HG03460 (cell line): Measurements from ENCODE around the gene TK1.
A peak's percentile ranks its signal among the peaks of the same experiment; 100 is the strongest.
"Not testable (repeated sequence)": the region's sequence is repeated elsewhere in the genome, so short reads cannot be mapped to it uniquely, and the experiment has no call there.

ENCODE experiments used
- ATAC-seq: cut with Tn5 transposase; IDR thresholded peaks from one replicate; pipeline ENCODE4 v1.9.1; 2021; ENCODE audit not compliant: unreplicated experiment

The TK1 gene, protein sequence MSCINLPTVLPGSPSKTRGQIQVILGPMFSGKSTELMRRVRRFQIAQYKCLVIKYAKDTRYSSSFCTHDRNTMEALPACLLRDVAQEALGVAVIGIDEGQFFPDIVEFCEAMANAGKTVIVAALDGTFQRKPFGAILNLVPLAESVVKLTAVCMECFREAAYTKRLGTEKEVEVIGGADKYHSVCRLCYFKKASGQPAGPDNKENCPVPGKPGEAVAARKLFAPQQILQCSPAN

DNA sequence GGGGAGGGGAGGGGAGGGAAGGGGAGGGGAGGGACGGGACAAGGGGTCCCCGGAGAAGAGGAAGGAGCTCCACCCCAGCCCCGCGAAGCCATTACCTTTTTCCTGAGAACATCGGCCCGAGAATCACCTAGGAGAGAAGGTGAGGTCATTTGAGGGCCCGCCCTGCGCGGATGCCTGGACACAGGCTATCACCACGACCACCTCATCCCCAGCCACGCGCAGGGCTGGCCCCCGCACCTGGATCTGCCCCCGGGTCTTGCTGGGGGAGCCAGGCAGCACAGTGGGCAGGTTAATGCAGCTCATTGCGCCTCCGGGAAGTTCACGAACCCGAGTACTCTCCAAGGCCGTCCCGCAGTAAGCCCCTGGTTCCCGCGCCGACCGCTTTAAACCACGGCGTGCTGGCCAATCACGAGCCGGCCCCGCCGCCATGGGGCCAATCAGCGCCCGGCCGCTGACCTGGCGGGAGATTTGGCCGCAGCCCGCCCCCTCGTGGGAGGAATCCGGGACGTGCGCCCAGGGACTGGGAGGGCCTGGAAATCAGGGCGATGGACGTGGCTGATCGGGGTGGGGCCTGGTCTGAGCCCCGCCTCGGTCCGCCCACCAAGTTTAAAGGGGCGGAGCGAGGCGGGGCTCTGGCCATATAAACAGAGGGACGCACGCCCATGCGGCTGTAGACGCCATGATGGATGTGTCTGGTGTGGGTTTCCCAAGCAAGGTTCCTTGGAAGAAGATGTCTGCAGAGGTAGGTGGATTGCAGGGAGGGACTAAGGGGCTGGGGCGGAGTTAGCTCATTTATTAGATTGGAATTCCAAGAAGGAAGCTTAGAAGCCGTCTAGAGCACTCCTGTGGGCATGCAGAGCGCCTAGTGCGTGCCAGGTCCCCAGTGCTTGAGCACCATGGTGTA lies at the start of gene TK1, which contains the start of gene AFMID:
Gene TK1 (minus strand): TSS at position 361 of the 904 bp plus-strand sequence. CDS start 58 bp downstream, at position 303.
Gene AFMID (plus strand): TSS at position 671 of the 904 bp plus-strand sequence. CDS start 9 bp downstream, at position 680.
- ATAC-seq: peak; percentile 91

DNA sequence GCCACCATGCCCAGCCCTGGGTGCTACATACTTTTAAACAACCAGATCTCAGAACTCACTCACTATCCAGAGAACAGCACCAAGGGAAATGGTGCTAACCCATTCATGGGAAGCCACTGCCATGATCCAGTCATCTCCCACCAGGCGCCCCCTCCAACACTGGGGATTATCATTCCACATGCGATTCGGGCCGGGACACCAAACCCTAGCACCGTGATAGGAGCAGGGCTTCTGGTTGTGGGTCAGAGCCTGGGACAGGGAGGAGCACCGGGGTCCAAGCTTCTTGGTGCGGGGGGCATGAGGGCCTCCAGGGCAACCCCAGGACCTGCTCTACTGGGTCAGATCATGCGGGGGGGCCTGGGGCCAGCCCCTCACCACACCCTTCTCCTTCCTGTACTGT lies 49.0 kb upstream of the TK1 start:
- no peak for ATAC-seq

DNA sequence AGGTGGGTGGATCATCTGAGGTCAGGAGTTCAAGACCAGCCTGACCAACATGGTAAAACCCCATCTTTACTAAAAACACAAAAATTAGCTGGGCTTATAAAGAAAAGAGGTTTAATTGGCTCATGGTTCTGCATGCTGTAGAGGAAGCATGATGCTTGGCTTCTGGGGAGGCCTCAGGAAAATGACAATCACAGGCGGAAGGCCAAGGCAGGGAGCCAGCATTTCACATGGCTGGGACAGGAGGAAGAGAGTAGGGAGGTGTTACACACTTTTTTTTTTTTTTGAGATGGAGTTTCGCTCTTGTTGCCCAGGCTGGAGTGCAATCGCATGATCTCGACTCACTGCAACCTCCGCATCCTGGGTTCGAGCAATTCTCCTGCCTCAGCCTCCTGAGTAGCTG lies 48.2 kb upstream of the TK1 start:
- ATAC-seq: not testable (repeated sequence)

DNA sequence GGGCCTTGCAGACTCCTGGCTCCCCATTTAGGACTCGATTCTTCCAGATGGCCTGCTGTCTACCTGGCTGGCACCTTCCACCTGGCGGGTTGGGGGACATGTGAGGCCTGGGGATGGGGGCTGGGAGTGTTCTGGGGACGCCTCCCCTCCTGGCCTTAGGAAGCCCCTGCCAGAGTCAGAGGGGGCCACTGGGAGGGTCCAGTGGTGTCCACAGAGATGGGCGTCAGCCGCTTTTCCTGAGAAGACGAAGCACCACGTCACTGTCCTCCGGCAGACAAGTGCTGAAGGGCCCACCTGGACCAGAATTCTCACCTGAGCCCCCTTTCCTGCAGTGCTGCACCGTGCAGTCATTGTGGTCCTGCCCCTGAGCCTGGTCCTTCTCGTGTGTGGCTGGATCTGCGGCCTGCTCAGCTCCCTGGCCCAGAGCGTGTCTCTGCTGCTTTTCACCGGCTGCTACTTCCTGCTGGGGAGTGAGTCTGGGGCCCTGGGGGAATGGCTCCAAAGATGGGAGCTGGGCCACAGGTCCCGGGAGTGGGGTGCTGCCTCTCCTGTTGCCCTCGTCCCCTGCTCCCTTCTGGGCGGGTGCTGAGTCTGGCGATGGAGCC lies 47.5 kb upstream of the TK1 start:
- no peak for ATAC-seq

DNA sequence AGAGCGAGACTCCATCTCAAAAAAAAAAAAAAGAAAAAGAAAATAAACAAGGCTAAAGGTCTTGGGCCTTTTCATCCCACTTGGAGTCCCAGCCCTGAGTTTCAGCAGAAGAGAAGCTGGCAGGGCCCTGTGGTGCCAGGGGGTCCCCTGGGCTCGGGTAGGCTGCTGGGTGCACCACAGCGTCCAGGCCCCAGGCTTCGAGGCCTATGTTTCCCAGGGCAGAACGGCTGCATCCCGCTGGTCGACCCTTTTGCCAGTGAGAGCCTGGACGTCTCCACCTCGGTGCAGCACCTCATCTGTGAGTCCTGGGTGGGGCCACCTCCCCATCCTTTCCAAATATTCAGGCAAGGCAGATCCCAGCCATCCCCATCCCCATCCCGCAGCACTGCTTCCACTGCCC lies 46.8 kb upstream of the TK1 start:
- ATAC-seq: no peak

DNA sequence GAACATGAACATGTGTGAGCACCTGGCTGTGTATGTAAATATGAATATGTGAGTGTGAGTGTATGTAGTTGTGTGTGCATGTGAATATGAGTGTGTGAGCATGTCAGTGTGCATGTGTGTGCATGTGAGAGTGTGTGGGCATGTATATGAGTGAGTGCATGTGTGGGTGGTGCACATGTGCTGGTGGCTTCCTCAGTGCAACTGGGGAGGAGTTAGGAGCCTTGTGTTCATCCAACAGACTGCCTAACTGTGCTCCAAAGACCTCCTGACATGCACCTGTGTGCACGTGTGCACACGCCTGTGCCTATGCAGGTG lies 46.0 kb upstream of the TK1 start:
- no peak for ATAC-seq

DNA sequence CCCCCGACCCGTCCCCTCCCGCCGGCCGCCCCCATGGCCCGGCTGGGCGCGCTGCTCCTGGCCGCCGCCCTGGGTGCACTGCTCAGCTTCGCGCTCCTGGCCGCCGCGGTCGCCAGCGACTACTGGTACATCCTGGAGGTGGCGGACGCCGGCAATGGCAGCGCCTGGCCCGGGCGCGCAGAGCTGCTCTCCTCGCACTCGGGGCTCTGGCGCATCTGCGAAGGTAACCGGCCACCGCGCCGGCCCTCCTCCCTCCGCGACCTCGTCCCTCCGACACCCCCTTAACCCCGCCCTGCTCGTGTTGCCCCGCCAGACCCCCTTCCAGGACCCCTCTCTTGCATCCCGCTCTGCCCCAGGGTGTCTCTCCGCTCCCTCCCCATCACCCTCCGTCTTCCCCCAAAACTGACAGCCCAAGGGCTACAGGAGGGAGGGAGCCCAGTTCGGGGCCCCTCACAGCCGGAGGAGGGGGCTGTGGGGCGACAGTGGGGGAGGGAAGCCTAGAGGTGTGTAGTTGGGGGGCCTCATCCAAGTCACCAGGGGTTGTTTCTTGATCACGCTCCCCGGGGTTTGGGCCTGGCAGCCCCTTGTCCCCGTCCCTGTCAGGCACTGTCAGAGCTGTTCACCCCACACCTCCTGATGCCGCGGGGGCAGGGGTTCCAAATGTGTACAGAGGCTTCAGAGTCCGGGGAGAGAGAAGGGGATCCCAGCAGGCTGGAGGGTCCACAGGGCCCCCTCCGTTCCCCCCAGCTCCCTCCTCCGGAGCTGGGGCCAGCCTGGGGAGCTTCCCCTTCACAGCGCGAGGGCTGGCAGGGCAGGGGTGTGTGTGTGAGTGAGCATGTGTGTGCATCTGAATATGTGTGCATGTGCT lies 45.4 kb upstream of the TK1 start:
- no peak for ATAC-seq

DNA sequence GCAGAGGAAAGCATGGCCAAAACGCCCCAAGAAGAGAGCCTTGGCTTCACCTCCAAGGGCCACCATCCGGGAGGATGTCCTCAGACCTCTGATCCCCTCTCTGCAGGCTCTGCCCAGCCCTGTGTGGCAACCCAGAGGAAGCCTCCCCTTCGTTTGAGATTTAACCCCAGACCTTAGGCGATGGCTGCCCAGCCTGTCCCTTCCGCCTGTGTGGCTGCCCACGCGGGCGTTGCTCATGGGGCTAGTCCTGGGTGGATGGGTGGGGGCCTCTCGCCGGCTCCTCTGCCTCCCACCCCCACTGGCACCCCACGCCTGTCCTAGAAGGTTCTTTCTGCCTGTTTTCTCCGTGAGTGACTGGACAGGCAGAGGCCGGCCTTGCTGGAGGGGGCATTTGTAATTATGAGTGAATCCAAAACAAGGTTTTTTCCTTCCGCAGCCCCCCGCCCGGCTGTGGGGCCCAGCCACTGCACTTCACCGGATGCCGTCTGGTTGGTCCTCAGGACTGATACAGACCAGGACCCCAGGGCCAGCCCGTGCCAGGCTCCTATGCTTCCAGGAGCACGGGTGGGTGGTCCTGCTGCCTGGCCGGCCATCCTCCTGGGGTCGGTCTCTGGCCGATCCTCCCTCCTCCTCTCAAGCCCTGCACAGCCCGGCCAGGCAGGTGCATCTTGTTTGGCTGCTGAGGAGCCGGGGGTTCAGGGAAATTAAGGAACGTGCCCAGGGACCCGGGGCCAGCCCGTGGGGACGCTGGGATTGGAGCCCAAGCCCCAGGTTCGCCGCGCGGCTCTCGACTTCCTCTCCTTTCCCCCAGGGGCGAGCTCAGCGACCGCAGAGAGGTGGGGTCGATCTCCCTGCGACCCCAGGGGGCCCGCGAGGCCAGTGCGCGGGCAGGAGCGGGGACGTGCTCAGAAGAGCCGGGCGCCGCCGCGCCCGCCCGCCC lies 44.4 kb upstream of the TK1 start, which contains the start of gene TMEM235:
Gene TMEM235 (plus strand): TSS at position 636 of the 940 bp plus-strand sequence. CDS start 393 bp downstream, outside the sequence.
- ATAC-seq: no peak

DNA sequence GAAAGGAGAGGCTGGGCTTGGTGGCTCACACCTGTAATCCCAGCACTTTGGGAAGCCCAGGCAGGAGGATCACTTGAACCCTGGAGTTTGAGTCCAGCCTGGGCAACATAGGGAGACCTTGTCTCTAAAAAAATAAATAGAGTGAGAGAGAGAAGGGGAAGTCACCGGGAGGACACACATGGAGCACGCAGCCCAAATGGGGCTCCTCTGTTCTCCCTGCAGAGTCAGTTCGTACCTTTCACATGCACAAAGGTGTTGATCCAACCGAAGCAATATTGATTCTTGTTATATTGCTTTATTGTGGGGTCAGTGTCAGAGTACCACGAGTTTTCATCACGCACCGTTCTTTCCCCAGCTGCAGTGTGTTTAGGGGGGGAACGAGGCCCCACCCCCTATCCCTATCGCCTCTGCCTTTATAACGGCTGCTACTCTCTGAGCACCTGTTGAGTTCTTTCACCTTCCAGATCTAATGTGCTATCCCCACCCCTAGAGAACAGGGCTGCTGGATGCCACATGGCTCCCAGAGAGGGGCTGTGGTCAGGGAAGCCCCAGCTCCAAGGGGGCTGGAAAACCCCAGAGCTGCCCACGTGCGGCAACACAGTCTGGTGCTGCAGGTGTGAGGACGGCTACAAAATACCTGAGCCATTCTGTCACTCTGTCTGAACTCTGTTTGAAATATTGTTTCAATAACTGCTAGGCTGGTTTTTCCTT lies 43.6 kb upstream of the TK1 start:
- ATAC-seq: no peak

DNA sequence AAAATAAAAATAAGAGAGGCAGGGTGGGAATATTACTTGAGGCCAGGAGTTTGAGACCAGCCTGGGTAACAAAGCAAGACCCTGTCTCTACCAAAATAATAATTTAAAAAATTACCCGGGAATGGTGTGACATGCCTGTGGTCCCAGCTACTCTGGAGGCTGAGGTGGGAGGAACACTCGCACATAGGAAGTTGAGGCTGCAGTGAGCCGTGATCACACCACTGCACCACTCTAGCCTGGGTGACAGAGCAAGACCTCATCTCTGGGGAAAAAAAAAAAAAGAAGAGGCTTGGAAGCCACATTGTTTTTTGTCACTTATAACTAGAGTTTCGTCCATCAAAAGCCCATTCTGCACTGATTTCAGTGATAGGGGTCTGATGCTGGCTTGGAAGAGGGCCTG lies 41.3 kb upstream of the TK1 start:
- ATAC-seq: no peak

DNA sequence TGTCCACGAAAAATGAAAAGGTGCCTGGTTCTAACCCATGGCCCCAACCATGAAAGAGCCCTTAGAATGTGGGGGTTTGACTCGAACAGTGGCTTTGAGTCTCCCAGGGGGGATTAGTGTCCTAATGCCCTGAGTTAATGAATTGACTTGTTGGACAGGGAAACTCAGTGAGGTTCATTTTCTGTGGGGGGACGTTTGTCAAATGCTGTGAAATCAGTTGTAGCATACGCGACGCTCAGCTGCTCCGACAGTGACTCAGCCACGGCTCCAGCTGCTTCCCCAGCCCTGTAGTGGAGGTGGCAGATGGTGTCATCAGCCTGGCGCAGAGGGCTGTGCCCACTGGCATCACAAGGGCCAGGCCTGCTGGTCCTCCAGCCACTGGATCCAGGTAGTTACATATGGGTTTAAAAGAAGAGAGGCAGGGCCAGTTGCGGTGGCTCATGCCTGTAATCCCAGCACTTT lies 40.6 kb upstream of the TK1 start:
- no peak for ATAC-seq

DNA sequence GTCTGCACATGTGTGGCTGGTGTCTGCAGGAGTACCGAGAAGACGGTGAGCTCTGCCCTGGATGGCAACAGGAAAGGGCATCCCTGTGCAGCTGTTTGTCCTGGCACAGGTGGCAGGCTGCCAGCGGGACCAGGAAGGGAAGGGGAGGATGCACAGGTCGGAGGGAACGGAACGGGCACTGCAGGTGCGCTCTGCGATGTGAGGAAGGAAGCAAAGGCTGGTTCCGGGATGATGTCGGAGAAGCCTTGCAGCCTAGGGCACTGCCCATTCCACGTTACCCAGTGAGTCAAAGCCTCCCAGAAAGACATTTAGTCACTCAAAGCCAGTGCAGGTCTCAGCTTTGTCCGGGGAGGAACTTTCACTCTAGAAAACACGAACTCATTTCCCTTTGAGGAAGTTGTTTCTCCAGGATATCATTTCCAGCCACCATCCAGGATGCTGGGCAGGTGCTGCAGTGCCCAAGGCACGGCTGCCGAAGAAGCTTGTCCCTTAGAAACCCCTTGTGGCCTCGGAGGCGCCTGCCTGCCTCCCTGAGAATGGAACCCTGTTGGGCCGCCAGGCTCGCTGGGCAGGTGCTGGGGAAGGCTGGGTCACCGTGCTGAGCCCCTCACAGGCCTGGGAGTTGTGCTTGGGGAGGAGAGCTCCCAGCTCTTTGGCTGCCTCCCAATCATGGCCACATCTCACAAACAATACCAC lies 40.1 kb upstream of the TK1 start:
- ATAC-seq: no peak

DNA sequence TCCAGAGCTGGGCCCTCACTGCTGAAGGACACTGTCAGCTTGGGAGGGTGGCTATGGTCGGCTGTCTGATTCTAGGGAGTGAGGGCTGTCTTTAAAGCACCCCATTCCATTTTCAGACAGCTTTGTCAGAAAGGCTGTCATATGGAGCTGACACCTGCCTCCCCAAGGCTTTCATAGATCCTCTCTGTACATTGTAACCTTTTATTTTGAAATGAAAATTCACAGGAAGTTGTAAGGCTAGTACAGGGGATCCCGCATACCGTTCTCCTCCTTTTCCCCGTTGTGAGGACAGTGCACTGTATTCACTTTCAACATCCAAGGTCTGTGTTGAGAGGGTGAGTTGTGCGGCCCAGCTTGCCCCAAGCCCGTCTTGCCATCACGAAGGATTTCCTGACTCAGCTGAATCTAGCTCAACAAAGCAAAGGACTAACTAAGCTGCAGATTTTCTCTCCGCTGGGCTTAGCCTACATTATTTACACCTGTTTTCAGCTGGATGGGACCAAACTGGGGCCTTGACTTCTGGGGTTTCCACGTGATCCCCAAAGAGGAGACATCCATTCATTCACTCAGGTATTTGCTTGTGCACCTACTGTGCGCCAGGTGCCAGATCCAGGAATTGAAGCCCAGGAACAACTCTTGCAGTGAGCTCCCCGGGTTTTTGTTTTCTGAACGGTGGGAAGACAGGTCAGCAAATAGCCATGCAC lies 39.4 kb upstream of the TK1 start:
- ATAC-seq: no peak

DNA sequence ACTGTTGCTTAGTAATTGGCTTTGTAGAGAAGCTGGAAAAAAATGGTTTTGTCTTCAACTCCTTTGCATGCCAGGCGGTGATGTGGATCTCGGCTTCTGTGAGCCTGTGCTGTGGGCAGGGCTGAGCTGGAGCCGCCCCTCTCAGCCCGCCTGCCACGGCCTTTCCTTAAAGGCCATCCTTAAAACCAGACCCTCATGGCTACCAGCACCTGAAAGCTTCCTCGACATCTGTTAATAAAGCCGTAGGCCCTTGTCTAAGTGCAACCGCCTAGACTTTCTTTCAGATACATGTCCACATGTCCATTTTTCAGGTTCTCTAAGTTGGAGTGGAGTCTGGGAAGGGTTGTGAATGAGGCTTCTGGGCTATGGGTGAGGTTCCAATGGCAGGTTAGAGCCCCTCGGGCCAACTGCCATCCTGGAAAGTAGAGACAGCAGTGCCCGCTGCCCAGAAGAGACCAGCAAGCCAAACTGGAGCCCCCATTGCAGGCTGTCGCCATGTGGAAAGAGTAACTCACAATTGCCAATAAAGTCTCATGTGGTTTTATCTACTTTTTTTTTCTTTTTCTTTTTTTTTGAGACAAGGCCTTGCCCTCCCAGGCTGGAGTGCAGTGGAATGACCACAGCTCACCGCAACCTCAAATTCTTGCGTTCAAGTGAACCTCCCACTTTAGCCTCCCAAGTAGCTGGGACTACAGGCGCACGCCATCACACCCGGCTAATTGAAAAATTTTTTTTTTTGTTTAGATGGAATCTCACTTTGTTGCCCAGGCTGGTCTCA lies 38.4 kb upstream of the TK1 start:
- no peak for ATAC-seq

DNA sequence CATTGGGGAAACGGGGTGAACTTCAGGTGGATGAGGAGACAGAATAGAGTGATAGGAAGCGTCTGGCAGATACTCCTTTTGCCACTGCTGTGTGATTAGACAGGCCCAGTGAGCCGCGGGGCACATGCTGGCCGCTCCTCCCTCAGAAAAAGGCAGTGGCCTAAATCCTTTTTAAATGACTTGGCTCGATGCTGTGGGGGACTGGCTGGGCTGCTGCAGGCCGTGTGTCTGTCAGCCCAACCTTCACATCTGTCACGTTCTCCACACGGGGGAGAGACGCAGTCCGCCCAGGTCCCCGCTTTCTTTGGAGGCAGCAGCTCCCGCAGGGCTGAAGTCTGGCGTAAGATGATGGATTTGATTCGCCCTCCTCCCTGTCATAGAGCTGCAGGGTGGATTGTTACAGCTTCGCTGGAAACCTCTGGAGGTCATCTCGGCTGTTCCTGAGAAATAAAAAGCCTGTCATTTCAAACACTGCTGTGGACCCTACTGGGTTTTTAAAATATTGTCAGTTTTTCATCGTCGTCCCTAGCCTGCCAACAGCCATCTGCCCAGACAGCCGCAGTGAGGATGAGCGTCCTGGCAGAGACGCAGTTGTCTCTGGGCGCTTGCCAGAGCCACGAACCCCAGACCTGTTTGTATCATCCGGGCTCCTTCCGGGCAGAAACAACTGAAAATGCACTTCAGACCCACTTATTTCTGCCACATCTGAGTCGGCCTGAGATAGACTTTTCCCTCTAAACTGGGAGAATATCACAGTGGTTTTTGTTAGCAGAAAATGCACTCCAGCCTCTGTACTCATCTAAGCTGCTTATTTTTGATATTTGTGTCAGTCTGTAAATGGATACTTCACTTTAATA lies 37.6 kb upstream of the TK1 start:
- ATAC-seq: no peak

DNA sequence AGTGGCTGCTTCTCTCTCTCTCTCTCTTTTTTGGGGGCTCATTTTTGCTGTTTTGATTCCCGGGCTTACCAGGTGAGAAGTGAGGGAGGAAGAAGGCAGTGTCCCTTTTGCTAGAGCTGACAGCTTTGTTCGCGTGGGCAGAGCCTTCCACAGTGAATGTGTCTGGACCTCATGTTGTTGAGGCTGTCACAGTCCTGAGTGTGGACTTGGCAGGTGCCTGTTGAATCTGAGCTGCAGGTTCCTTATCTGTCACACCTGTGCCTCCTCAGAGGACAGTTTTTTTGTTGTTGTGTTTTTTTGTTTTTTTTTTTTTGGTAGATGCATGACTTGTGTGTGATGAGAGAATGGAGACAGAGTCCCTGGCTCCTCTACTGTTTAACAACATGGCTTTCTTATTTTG lies 36.9 kb upstream of the TK1 start:
- ATAC-seq: no peak
